Measurements from ENCODE around the gene ETV3.
A peak's percentile ranks its signal among the peaks of the same experiment; 100 is the strongest.
"Not testable (repeated sequence)": the region's sequence is repeated elsewhere in the genome, so short reads cannot be mapped to it uniquely, and the experiment has no call there.

ETV3 gene

GRCh38 chr1:157110003-157110402 is 28.2 kb downstream of the ETV3 start:
- no peaks in the 10 kb centered on the region for H4K20me1 ChIP-seq
- no peaks in the 10 kb centered on the region for H3K36me3 ChIP-seq
- no peak overlapping the region for H3K27ac ChIP-seq
- peaks cover 53% of the 10 kb centered on the region for H3K4me1 ChIP-seq
- no peaks in the 10 kb centered on the region for H3K9me3 ChIP-seq
- H3K27me3 ChIP-seq, result no peaks in the 10 kb centered on the region
- no peak overlapping the region for H3K9ac ChIP-seq
- H3K4me3 ChIP-seq, result no peak overlapping the region
- TF ChIP-seq Cebpa-rat (IDR thresholded peaks at IDR 0.05), result no peak
- H3K4me2 ChIP-seq, result no peak overlapping the region

GRCh38 chr1:157108448-157108847 is 29.7 kb downstream of the ETV3 start:
- Histone ChIP-seq H3K4me2 (no peak overlapping the region; the same call in 1 of the 2 replicates), H3K27ac (no peak overlapping the region), H3K9me3 (no peaks in the 10 kb centered on the region), H3K36me3 (no peaks in the 10 kb centered on the region), H3K4me1 (peaks cover 55% of the 10 kb centered on the region), H3K27me3 (no peaks in the 10 kb centered on the region), H3K9ac (no peak overlapping the region), H3K4me3 (no peak overlapping the region), H4K20me1 (no peaks in the 10 kb centered on the region)
- no peak for TF ChIP-seq Cebpa-rat (IDR thresholded peaks at IDR 0.05)

- no peak overlapping the region; the same call in 1 of the 2 replicates for H3K9ac ChIP-seq
- no peaks in the 10 kb centered on the region for H4K20me1 ChIP-seq
- no peak overlapping the region for H3K4me3 ChIP-seq
- no peak overlapping the region for H3K27ac ChIP-seq
- peaks cover 47% of the 10 kb centered on the region for H3K4me1 ChIP-seq
- no peaks in the 10 kb centered on the region for H3K9me3 ChIP-seq
- H3K4me2 ChIP-seq, result peak overlapping the region; percentile 67
- TF ChIP-seq Cebpa-rat (IDR thresholded peaks at IDR 0.05), result no peak
- no peaks in the 10 kb centered on the region for H3K36me3 ChIP-seq
- no peaks in the 10 kb centered on the region for H3K27me3 ChIP-seq
Measured at GRCh38 chr1:157107702-157108101, 30.5 kb downstream of the ETV3 start.

GRCh38 chr1:157106813-157107189 is 31.4 kb downstream of the ETV3 start:
- Histone ChIP-seq H3K27me3 (no peaks in the 10 kb centered on the region), H3K4me3 (no peak overlapping the region), H3K9ac (no peak overlapping the region), H3K4me2 (peak overlapping the region; percentile 11; the same call in 1 of the 2 replicates), H4K20me1 (no peaks in the 10 kb centered on the region), H3K4me1 (peaks cover 43% of the 10 kb centered on the region), H3K36me3 (no peaks in the 10 kb centered on the region), H3K9me3 (no peaks in the 10 kb centered on the region), H3K27ac (no peak overlapping the region)
- TF ChIP-seq Cebpa-rat (IDR thresholded peaks at IDR 0.05), result no peak

DNA sequence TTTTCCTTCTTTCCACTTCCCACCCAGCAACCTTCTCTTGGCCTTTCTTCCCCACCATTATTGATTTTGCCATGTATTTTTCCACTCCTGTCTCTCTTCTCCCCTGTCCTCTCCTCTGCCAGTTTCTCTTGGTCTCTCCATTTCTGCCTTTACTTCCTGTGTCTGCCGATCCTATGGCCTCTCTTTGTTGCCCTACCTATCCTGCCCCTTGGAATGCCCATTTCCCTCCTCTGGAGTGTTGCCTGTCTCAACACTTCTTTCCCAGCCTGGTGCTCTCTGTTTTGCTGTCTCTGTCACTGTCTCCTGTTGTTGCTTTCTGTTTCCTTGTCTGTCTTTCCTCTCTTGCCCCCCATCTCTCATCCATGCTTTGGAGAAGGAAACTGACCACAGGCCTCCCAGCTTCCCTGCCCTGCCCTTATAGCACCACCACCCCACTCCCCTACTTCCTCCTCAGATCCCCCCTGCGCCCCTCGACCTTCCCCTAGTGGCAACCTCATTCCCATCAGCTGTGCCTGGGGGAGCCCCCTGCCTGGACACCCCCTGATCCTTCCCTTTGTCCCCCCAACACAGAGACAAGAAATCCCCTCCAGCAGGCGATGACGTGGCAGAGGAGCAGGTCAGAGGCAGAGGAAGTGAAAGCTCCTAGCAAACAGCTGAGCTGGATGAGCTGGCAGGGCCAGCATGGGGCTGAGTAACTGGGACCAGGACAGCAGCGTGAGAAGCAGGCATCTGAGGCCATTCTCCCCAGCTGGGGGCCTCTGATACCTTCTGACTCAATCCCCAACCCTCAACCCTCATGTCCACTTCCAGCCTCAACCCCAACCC is 32.0 kb downstream of the ETV3 start:
- peak overlapping the region; percentile 11; the same call in 1 of the 2 replicates for H3K4me2 ChIP-seq
- H4K20me1 ChIP-seq, result no peaks in the 10 kb centered on the region
- no peak overlapping the region for H3K27ac ChIP-seq
- no peak for TF ChIP-seq Cebpa-rat (IDR thresholded peaks at IDR 0.05)
- peaks cover 42% of the 10 kb centered on the region for H3K4me1 ChIP-seq
- H3K9ac ChIP-seq, result no peak overlapping the region
- H3K27me3 ChIP-seq, result no peaks in the 10 kb centered on the region
- H3K4me3 ChIP-seq, result no peak overlapping the region
- no peaks in the 10 kb centered on the region for H3K9me3 ChIP-seq
- H3K36me3 ChIP-seq, result no peaks in the 10 kb centered on the region

DNA sequence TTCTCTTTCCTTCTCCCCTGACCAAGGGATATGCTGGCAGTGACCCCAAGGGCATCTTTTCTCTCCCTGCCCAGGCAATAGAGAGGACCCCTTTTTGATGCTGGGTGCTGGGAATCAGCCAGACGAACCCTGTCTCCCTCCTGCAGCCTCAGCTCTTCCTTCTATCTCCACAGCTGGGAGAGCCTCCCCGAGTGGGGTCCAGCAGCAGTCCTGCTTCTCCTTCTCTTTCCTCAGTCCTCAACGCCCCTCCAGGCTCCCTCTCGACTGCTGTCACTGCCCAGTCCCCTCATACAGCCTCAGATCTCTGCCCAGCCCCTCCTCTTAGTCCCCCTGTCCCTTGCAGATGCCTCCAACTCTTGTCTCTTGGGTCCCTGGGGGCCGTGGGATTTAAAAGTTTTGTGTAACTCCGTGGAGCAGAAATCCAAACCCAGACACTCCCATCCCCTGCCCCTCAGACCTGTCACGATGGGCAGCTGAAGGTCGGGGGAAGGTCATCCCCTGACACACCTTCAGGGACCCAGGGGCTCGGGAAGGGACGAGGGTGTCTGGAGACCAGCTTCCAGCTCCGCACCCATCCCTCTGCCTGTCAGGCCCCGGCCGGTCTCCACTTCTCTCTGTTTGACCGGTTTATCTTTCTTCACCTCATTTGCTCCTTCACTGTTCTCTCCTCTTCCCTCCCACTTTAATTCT is 32.8 kb downstream of the ETV3 start:
- Histone ChIP-seq H4K20me1 (no peaks in the 10 kb centered on the region), H3K9me3 (no peaks in the 10 kb centered on the region), H3K4me1 (peaks cover 34% of the 10 kb centered on the region), H3K9ac (no peak overlapping the region), H3K4me2 (peak overlapping the region; percentile 20), H3K36me3 (no peaks in the 10 kb centered on the region), H3K4me3 (no peak overlapping the region), H3K27me3 (no peaks in the 10 kb centered on the region), H3K27ac (no peak overlapping the region)
- no peak for TF ChIP-seq Cebpa-rat (IDR thresholded peaks at IDR 0.05)

DNA sequence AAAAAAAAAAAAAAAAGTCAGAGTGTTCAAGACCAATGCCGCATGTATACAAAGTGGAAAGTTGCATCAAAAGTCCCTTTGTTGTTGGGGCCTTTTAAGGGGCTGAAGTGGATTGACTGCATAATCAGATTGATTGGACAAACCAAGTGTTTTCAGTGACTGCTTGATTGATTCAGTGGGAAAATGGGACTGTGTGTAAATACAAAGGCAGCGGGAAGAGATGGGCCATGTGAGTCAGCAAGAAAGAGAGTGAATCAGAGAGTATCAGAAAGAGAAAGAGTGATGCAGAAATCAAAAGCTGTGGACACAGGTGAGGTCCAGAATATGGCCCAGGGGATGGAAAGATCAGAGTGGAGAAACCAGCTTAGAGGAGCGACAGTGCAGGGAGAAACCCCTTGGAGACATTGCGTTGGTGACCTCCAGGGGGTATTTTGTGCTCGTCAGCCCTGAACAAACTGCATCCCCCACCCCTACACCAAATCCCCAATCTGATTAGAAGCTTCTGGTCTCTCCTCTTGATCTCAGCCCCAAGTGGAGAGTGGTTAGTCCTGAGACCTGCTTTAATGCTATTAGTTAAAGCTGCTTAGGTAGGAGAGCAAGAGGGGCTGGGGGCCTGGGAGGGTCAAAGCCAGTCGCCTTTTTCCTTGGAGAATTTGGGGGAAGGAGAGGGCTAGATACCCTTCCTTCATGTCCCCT is 33.4 kb downstream of the ETV3 start:
- no peaks in the 10 kb centered on the region for H3K27me3 ChIP-seq
- no peaks in the 10 kb centered on the region for H4K20me1 ChIP-seq
- H3K9me3 ChIP-seq, result no peaks in the 10 kb centered on the region
- H3K36me3 ChIP-seq, result no peaks in the 10 kb centered on the region
- no peak for TF ChIP-seq Cebpa-rat (IDR thresholded peaks at IDR 0.05)
- no peak overlapping the region for H3K4me3 ChIP-seq
- H3K27ac ChIP-seq, result no peak overlapping the region
- H3K4me2 ChIP-seq, result peak overlapping the region; percentile 20; the same call in 1 of the 2 replicates
- peaks cover 36% of the 10 kb centered on the region for H3K4me1 ChIP-seq
- H3K9ac ChIP-seq, result no peak overlapping the region

- H3K27me3 ChIP-seq, result no peaks in the 10 kb centered on the region
- no peaks in the 10 kb centered on the region for H3K9me3 ChIP-seq
- no peak overlapping the region for H3K27ac ChIP-seq
- peaks cover 46% of the 10 kb centered on the region for H3K4me1 ChIP-seq
- H3K9ac ChIP-seq, result no peak overlapping the region
- no peaks in the 10 kb centered on the region for H4K20me1 ChIP-seq
- H3K36me3 ChIP-seq, result no peaks in the 10 kb centered on the region
- H3K4me2 ChIP-seq, result no peak overlapping the region
- H3K4me3 ChIP-seq, result no peak overlapping the region
- no peak for TF ChIP-seq Cebpa-rat (IDR thresholded peaks at IDR 0.05)
Measured at GRCh38 chr1:157103268-157103667, 34.9 kb downstream of the ETV3 start.

GRCh38 chr1:157101149-157101548 is 37.0 kb downstream of the ETV3 start:
- no peak overlapping the region for H3K27ac ChIP-seq
- H3K4me2 ChIP-seq, result no peak overlapping the region
- no peaks in the 10 kb centered on the region for H3K36me3 ChIP-seq
- TF ChIP-seq Cebpa-rat (IDR thresholded peaks at IDR 0.05), result no peak
- peaks cover 25% of the 10 kb centered on the region for H3K4me1 ChIP-seq
- no peak overlapping the region for H3K9ac ChIP-seq
- H3K4me3 ChIP-seq, result no peak overlapping the region
- no peaks in the 10 kb centered on the region for H3K9me3 ChIP-seq
- no peaks in the 10 kb centered on the region for H4K20me1 ChIP-seq
- no peaks in the 10 kb centered on the region for H3K27me3 ChIP-seq

- H3K27me3 ChIP-seq, result no peaks in the 10 kb centered on the region
- no peak within 1 kb of the TSS for H3K27ac ChIP-seq
- peak within 1 kb of the TSS; percentile 58 for H3K4me2 ChIP-seq
- H3K36me3 ChIP-seq, result no peaks in the 10 kb centered on the region
- H3K4me1 ChIP-seq, result peaks cover 12% of the 10 kb centered on the region
- no peak within 1 kb of the TSS for H3K9ac ChIP-seq
- H4K20me1 ChIP-seq, result no peaks in the 10 kb centered on the region
- H3K9me3 ChIP-seq, result no peaks in the 10 kb centered on the region
- H3K4me3 ChIP-seq, result no peak within 1 kb of the TSS
- no peak for TF ChIP-seq Cebpa-rat (IDR thresholded peaks at IDR 0.05)
Measured at GRCh38 chr1:157099633-157100009, 38.6 kb downstream of the ETV3 start, which contains the start of gene ETV3L. TSS of gene ETV3L (minus strand) at chr1:157099808. CDS start at chr1:157099523, 285 bp downstream.

GRCh38 chr1:157098987-157099632 is 39.1 kb downstream of the ETV3 start:
- Histone ChIP-seq H3K4me1 (peaks cover 12% of the 10 kb centered on the region), H3K4me2 (peak overlapping the region; percentile 58)
- H3K27ac ChIP-seq, H3K27me3 ChIP-seq, H4K20me1 ChIP-seq, H3K9me3 ChIP-seq, H3K36me3 ChIP-seq, H3K4me3 ChIP-seq, H3K9ac ChIP-seq: not testable (repeated sequence)

All from BLaER1 (cell line).